BJ (cell line): ENCODE data around the gene SS18. TPM values are rescaled to one million over a fixed set of nuclear protein-coding genes. Genes with fewer than 3 reads are reported as not detected.

Experiments
- CTCF ChIA-PET: fragments of 350-600 bp; formaldehyde crosslinking; extraction: SDS; loops from one replicate; lab custom pipeline; 2021; ENCODE audit warnings: antibody characterized with exemption, inconsistent platforms; lab: Yijun Ruan, JAX
- POLR2A ChIA-PET: fragments of 300-600 bp; sonication (Branson Sonifier 250); formaldehyde crosslinking; extraction: SDS; loops from one replicate; lab custom pipeline; 2021; ENCODE audit warnings: antibody characterized with exemption; lab: Charles Lee
- DNase-seq: peaks from one replicate; pipeline ENCODE4 v3.0.0-alpha.2; 2011; ENCODE audit warnings: low read depth
- H3K27me3 ChIP-seq: 2 replicates; pipeline ENCODE4 v1.6.0; 2011; ENCODE audit warnings: low read length; ENCODE audit not compliant: control insufficient read depth, insufficient read depth
- H3K36me3 ChIP-seq: 2 replicates; pipeline ENCODE4 v1.5.1; 2011; ENCODE audit warnings: low read length; ENCODE audit not compliant: control insufficient read depth, insufficient read depth
- H3K4me3 ChIP-seq: 2 replicates; pipeline ENCODE4 v1.5.1; 2011; ENCODE audit warnings: low read depth, mild to moderate bottlenecking, control low read depth, low read length
- polyA plus RNA-seq: library from polyadenylated mRNA; depleted of rRNA; stranded (reverse); fragments of >200 nt; gene quantifications from 2 replicates; pipeline ENCODE4 v1.2.3, GENCODE V29; 2011
- TF ChIP-seq, protein P1 (sequence below): IDR thresholded peaks from 2 replicates; pipeline ENCODE4 v1.5.1; 2011; ENCODE audit warnings: low read depth, mild to moderate bottlenecking, control low read depth, inconsistent platforms, low read length, moderate library complexity; ENCODE audit not compliant: insufficient read depth

The SS18 gene
- polyA plus RNA-seq, 1 experiment: 163 TPM

DNA sequence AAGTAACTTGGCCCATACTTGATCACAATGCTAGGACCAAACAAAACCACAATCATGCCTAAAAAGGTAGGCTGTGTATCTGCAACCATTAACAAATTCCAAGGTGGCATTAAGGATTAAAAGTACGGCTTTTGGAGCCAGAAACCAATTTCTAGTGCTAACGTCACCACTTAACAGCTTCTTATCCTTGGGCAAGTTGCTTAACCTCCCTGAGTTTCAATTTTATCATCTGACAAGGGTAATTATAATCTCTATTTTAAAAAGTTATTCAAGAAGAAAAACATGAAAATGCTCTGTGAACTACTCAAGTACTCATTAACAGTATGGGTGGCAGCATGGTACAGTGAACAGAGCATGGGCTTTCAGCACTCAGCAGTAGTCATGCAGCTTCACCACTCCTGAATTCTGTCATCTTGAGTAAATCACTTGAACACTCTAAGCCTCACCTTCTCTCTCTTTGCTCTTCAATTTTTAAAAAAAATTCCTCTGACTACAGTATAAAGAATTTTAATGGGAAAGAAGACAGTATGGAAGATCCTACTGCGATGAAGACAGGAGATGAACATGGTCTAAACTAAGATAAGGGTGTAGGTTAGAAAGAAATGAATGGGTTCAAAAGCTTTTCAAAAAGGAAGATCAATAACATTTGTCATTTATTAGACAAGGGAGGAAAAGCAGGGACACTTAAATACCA lies 69.2 kb downstream of the SS18 start:
- Histone ChIP-seq H3K27me3 (no peaks in the 10 kb centered on the region), H3K36me3 (peaks cover 8% of the 10 kb centered on the region), H3K4me3 (no peak overlapping the region)
- POLR2A ChIA-PET: no interaction called here
- TF ChIP-seq, protein P1, sequence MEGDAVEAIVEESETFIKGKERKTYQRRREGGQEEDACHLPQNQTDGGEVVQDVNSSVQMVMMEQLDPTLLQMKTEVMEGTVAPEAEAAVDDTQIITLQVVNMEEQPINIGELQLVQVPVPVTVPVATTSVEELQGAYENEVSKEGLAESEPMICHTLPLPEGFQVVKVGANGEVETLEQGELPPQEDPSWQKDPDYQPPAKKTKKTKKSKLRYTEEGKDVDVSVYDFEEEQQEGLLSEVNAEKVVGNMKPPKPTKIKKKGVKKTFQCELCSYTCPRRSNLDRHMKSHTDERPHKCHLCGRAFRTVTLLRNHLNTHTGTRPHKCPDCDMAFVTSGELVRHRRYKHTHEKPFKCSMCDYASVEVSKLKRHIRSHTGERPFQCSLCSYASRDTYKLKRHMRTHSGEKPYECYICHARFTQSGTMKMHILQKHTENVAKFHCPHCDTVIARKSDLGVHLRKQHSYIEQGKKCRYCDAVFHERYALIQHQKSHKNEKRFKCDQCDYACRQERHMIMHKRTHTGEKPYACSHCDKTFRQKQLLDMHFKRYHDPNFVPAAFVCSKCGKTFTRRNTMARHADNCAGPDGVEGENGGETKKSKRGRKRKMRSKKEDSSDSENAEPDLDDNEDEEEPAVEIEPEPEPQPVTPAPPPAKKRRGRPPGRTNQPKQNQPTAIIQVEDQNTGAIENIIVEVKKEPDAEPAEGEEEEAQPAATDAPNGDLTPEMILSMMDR: no peak
- CTCF ChIA-PET: no interaction called here
- DNase-seq: no peak

DNA sequence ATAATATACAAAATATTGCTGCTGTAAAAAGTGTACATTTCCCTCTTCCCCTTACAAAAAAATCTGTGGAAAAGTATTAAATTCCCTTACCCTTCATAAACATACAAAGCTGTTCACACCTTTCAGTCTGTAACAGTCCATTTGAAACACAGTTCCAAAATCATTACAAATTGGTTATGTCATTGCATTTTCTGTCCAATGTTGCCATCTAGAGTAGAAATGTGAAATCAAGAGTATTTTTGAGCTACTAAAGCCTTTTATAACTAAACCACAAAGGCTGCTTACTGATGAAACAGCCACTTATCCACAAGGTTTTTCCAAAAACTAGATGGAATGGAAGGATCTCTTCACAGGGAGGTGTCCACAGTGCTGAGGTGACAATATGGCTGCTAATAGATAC lies 72.5 kb downstream of the SS18 start:
- TF ChIP-seq, protein P1: no peak
- CTCF ChIA-PET: no interaction called here
- no peaks in the 10 kb centered on the region for H3K27me3 ChIP-seq
- DNase-seq: no peak
- POLR2A ChIA-PET: no interaction called here
- no peak overlapping the region for H3K4me3 ChIP-seq
- peaks cover 5% of the 10 kb centered on the region for H3K36me3 ChIP-seq

DNA sequence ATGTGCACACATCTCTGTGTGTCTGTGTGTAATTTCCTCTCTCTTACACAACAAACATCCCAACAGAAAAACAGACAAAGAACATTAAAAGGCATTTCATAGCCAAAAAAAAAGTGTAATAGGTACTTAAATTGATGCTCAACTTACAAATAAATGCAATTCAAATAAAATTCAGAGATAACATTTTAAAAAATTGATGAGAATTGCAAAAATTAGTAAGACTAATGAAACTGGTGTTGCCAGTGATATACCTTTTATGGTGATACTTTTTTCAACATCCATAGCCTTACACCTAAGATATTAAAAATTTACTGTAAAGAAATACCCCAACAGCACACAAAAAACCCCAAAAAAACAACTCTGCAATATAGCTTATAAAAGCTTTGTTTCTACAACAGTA lies 76.0 kb downstream of the SS18 start:
- POLR2A ChIA-PET: no interaction called here
- TF ChIP-seq, protein P1: no peak
- no peak for DNase-seq
- CTCF ChIA-PET: no interaction called here
- no peaks in the 10 kb centered on the region for H3K27me3 ChIP-seq
- H3K4me3 ChIP-seq: no peak overlapping the region
- peaks cover 3% of the 10 kb centered on the region for H3K36me3 ChIP-seq

DNA sequence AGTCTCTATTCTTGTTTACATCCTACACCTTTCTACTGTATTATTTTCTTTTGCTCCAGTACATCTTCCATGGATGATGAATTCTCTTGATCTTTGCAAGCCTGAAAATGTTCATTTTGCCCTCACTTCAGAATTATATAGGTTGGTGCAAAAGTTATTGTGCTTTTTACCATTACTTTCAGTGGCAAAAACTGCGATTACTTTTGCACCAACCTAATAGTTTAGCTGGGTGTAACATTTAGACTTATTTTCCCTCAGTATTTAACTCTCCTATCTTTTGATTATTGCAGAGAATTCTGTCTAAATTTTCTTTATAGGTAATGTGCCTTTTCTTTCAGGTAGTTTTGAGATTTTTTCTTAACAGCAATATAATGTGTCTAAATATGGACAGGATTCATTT lies 81.8 kb downstream of the SS18 start:
- no peaks in the 10 kb centered on the region for H3K27me3 ChIP-seq
- POLR2A ChIA-PET: no interaction called here
- CTCF ChIA-PET: no interaction called here
- H3K4me3 ChIP-seq: no peak overlapping the region
- no peaks in the 10 kb centered on the region for H3K36me3 ChIP-seq
- DNase-seq: no peak
- TF ChIP-seq, protein P1: no peak

DNA sequence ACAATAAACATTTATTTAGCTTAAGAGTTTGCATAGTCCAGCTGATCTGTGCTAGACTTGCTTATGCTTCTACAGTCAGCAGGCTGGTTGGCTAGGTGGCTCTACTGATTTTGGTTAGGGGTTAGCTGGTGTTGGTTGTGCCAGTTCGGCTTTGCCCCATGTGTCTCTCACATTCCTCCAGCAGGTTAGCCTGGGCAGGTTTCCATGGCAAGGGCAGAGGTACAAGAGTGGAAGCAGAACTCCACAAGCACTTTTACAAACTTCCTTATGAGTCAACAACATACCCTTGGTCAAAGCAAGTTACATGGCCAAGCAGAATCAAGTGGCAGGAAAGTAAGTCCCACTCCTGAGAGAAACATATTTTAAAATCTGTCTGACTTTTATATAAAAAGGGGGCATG lies 82.3 kb downstream of the SS18 start:
- no peak for DNase-seq
- H3K27me3 ChIP-seq: no peaks in the 10 kb centered on the region
- no peaks in the 10 kb centered on the region for H3K36me3 ChIP-seq
- ChIA-PET CTCF (no interaction called here), POLR2A (no interaction called here)
- H3K4me3 ChIP-seq: no peak overlapping the region
- TF ChIP-seq, protein P1: no peak
